SW 1271 (cell line): Measurements from ENCODE around the gene HBA1.
A peak's percentile ranks its signal among the peaks of the same experiment; 100 is the strongest.
"Not testable (repeated sequence)": the region's sequence is repeated elsewhere in the genome, so short reads cannot be mapped to it uniquely, and the experiment has no call there.

Experiments used
- DNase-seq, 2 experiments: peaks; one replicate each; lab custom pipeline; 2025; lab: John Stamatoyannopoulos, UW

HBA1 gene

DNA sequence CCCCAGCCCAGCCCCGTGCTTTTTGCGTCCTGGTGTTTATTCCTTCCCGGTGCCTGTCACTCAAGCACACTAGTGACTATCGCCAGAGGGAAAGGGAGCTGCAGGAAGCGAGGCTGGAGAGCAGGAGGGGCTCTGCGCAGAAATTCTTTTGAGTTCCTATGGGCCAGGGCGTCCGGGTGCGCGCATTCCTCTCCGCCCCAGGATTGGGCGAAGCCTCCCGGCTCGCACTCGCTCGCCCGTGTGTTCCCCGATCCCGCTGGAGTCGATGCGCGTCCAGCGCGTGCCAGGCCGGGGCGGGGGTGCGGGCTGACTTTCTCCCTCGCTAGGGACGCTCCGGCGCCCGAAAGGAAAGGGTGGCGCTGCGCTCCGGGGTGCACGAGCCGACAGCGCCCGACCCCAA is 474 bp upstream of the HBA1 start:
- not testable (repeated sequence) for DNase-seq

DNA sequence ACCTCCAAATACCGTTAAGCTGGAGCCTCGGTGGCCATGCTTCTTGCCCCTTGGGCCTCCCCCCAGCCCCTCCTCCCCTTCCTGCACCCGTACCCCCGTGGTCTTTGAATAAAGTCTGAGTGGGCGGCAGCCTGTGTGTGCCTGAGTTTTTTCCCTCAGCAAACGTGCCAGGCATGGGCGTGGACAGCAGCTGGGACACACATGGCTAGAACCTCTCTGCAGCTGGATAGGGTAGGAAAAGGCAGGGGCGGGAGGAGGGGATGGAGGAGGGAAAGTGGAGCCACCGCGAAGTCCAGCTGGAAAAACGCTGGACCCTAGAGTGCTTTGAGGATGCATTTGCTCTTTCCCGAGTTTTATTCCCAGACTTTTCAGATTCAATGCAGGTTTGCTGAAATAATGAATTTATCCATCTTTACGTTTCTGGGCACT is 928 bp downstream of the HBA1 start:
- peak in 1 of 2 experiments; percentile 97 for DNase-seq

- no peak for DNase-seq
Measured at GRCh38 chr16:177981-178667, 1.6 kb downstream of the HBA1 start.

GRCh38 chr16:178668-179015 is 2.2 kb downstream of the HBA1 start:
- no peak for DNase-seq

- DNase-seq, result no peak
Measured at GRCh38 chr16:179211-180092, 3.0 kb downstream of the HBA1 start.

DNA sequence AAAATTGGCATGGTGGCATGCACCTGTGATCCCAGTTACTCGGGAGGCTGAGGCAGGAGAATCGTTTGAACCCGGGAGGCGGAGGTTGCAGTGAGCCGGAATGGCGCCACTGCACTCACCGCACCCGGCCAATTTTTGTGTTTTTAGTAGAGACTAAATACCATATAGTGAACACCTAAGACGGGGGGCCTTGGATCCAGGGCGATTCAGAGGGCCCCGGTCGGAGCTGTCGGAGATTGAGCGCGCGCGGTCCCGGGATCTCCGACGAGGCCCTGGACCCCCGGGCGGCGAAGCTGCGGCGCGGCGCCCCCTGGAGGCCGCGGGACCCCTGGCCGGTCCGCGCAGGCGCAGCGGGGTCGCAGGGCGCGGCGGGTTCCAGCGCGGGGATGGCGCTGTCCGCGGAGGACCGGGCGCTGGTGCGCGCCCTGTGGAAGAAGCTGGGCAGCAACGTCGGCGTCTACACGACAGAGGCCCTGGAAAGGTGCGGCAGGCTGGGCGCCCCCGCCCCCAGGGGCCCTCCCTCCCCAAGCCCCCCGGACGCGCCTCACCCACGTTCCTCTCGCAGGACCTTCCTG is 3.7 kb downstream of the HBA1 start, which contains the start of gene HBQ1:
Gene HBQ1 (plus strand): TSS at position 359 of the 575 bp plus-strand sequence. CDS start 28 bp downstream, at position 387.
- DNase-seq, result no peak

GRCh38 chr16:180681-181564 is 4.4 kb downstream of the HBA1 start:
- peak; percentile 14 to 22 for DNase-seq

- DNase-seq, result no peak
Measured at GRCh38 chr16:181565-182021, 5.1 kb downstream of the HBA1 start.

DNA sequence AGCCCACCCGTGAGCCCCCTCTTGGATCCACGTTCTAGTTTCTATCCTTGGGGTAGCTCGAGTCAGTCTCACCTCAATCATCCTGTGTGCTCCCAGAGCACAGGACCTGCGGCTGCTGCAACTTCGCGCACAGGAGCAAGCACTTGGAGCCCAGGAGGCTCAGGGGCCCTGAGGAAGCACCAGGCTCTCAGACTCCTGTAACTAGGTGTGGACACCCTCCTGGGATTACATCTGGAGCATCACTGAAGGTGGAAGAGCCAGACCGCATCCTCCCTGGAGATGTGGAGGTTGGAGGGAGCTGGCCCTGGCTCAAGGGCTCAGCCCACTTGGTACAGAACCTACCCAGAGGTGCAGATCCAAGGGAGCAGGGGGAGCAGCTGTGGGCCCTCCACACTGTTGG is 6.5 kb downstream of the HBA1 start:
- DNase-seq, result no peak

DNA sequence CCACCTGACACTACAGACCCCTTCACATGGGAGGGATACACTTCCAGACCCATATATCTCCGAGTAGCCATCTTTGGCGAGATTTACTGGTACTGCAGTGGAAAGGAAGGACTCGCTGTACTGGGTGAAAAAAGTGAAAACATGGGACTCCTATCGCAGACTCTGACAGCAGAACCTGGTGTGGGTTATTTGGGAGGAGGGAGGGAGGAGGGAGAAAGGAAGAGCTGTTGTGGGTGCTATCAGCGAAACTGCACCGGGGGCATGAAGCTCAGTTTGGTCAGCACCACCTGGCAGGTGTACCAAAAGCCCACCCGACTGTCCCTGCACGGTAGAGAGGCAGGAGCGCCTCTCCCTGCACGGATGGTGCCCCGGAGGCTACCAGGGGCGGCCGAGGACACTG is 8.7 kb downstream of the HBA1 start:
- DNase-seq, result no peak

GRCh38 chr16:185691-186090 is 9.2 kb downstream of the HBA1 start:
- no peak for DNase-seq

DNA sequence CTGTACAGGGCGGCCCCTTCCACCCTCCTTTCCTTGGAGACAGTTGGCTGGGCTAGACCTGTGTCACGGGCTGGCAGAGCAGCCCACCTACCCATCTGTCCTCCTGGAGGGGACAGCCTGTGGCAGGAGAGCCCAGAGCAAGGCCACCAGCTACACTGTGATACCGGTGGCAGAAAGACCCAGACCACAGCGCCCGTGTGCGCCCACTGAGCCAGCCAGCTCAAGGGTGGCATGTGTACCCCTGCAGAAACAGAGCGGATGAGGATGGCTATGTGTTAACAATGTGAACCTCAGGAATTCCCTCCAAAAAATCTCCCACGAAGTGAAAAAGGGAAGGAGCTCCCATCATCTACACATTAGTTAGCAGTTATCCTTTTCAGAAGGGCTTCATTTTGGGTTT is 10.8 kb downstream of the HBA1 start:
- no peak for DNase-seq

DNA sequence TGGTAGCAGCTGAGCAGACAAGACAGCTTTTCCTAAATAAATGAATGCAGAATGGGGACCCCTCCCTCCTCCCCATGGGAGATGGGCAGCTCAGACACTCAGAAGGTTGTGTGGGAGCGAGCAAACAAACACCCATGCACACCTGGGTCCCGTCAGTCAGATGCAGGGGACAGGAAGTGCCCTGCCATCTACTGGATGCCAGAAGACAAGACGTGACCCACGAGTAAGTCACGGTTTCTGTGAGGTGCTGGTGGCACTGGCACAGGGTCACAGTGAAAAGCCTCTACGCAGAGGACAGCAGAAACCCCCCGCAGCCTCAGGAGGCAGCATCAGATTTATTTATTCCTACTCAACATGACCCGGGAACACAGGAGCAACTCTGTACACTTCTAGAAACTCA is 12.2 kb downstream of the HBA1 start:
- no peak for DNase-seq

GRCh38 chr16:189604-190186 is 13.2 kb downstream of the HBA1 start:
- no peak for DNase-seq

- DNase-seq, result no peak
Measured at GRCh38 chr16:191831-192230, 15.4 kb downstream of the HBA1 start.

- DNase-seq, result no peak
Measured at GRCh38 chr16:192686-193085, 16.2 kb downstream of the HBA1 start.

GRCh38 chr16:193441-193840 is 17.0 kb downstream of the HBA1 start:
- no peak for DNase-seq

GRCh38 chr16:194516-194915 is 18.0 kb downstream of the HBA1 start:
- DNase-seq, result no peak

DNA sequence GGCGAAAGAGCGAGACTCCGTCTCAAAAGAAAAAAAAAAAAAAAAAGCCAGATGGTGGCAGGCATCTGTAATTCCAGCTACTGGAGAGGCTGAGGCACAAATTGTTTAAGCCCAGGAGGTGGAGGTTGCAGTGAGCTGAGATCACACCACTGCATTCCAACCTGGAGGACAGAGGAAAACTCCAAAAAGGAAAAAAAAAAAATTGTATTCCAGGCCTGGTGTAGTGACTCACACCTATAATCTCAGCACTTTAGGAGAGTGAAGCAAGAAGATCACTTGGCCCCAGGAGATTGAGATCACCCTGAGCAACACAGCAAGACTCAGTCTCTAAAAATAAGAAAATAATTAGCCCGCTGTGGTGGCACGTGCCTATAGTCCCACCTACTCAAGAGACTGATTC is 23.9 kb downstream of the HBA1 start:
- no peak for DNase-seq

DNA sequence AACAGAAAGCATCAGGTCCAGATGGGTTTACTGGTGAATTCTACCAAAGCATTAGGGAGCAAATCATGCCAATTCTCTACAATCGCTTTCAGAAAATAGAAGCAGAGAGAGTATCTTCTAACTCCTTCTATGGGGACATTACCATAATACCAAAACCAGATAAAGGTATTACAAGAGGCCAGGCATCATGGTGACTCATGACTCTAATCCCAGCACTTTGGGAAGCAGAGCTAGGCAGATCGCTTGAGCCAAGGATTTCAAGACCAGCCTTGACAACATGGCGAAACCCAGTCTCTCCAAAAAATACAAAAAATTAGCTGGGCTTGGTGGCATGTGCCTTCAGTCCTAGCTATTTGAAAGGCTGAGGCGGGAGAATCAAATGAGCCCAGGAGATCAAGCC is 26.8 kb downstream of the HBA1 start:
- DNase-seq, result no peak

DNA sequence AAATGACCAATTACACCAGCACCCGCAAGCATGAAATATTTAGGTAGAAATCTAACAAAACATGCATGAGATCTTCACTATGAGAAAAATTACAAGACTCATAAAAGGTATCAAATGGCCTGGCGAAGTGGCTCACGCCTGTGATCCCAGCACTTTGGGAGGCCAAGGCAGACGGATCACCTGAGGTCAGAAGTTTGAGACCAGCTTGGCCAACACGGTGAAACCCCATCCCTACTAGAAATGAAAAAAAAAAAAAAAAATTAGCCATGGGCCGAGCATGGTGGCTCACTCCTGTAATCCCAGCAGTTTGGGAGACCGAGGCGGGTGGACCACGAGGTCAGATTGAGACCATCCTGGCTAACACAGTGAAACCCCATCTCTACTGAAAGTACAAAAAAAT is 27.6 kb downstream of the HBA1 start:
- not testable (repeated sequence) for DNase-seq
